Parathyroid adenoma (tissue), 2 donors: ENCODE results near the gene GNPAT.

Source experiments
- H2AFZ ChIP-seq: fragments of 300-600 bp; sonication (generic); one replicate; pipeline ENCODE4 v1.7.0; 2017; ENCODE audit warnings: antibody characterized with exemption, mild to moderate bottlenecking
- H3K27ac ChIP-seq: fragments of 300-600 bp; sonication (generic); one replicate; pipeline ENCODE4 v1.7.0; 2017
- H3K27me3 ChIP-seq: fragments of 300-600 bp; sonication (generic); one replicate; pipeline ENCODE4 v1.7.0; 2017; ENCODE audit warnings: low read length; ENCODE audit not compliant: control insufficient read depth, insufficient read depth
- H3K36me3 ChIP-seq: fragments of 300-600 bp; sonication (generic); one replicate; pipeline ENCODE4 v1.7.0; 2017; ENCODE audit warnings: low read length; ENCODE audit not compliant: control insufficient read depth, insufficient read depth
- H3K4me1 ChIP-seq: fragments of 300-600 bp; sonication (generic); one replicate; pipeline ENCODE4 v1.7.0; 2017; ENCODE audit warnings: control low read depth
- H3K4me2 ChIP-seq: fragments of 300-600 bp; sonication (generic); one replicate; pipeline ENCODE4 v1.7.0; 2017; ENCODE audit warnings: low read length
- H3K4me3 ChIP-seq: fragments of 300-600 bp; sonication (generic); one replicate; pipeline ENCODE4 v1.7.0; 2017; ENCODE audit warnings: low read depth, low read length
- H3K79me2 ChIP-seq: fragments of 300-600 bp; sonication (generic); one replicate; pipeline ENCODE4 v1.7.0; 2017; ENCODE audit warnings: control low read depth
- H3K9ac ChIP-seq: fragments of 300-600 bp; sonication (generic); one replicate; pipeline ENCODE4 v1.7.0; 2017; ENCODE audit warnings: mild to moderate bottlenecking
- H3K9me3 ChIP-seq: fragments of 300-600 bp; sonication (generic); one replicate; pipeline ENCODE4 v1.7.0; 2017; ENCODE audit warnings: low read length; ENCODE audit not compliant: control insufficient read depth
- TF ChIP-seq, protein P1 (sequence below): fragments of 300-600 bp; sonication (generic); IDR thresholded peaks from one replicate; pipeline ENCODE4 v1.7.0; 2017; ENCODE audit warnings: antibody characterized with exemption, mild to moderate bottlenecking
- donor health status: primary hyperparathyroidism.

The GNPAT gene

GRCh38 chr1:231201375-231201978 is 39.5 kb upstream of the GNPAT start:
- Histone ChIP-seq H2AFZ (no peak overlapping the region), H3K4me3 (no peak overlapping the region), H3K4me1 (no peaks in the 10 kb centered on the region), H3K9me3 (no peaks in the 10 kb centered on the region), H3K9ac (no peak overlapping the region), H3K4me2 (no peak overlapping the region), H3K79me2 (no peaks in the 10 kb centered on the region), H3K27me3 (no peaks in the 10 kb centered on the region), H3K27ac (no peak overlapping the region), H3K36me3 (no peaks in the 10 kb centered on the region)
- TF ChIP-seq, protein P1, sequence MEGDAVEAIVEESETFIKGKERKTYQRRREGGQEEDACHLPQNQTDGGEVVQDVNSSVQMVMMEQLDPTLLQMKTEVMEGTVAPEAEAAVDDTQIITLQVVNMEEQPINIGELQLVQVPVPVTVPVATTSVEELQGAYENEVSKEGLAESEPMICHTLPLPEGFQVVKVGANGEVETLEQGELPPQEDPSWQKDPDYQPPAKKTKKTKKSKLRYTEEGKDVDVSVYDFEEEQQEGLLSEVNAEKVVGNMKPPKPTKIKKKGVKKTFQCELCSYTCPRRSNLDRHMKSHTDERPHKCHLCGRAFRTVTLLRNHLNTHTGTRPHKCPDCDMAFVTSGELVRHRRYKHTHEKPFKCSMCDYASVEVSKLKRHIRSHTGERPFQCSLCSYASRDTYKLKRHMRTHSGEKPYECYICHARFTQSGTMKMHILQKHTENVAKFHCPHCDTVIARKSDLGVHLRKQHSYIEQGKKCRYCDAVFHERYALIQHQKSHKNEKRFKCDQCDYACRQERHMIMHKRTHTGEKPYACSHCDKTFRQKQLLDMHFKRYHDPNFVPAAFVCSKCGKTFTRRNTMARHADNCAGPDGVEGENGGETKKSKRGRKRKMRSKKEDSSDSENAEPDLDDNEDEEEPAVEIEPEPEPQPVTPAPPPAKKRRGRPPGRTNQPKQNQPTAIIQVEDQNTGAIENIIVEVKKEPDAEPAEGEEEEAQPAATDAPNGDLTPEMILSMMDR, result no peak

DNA sequence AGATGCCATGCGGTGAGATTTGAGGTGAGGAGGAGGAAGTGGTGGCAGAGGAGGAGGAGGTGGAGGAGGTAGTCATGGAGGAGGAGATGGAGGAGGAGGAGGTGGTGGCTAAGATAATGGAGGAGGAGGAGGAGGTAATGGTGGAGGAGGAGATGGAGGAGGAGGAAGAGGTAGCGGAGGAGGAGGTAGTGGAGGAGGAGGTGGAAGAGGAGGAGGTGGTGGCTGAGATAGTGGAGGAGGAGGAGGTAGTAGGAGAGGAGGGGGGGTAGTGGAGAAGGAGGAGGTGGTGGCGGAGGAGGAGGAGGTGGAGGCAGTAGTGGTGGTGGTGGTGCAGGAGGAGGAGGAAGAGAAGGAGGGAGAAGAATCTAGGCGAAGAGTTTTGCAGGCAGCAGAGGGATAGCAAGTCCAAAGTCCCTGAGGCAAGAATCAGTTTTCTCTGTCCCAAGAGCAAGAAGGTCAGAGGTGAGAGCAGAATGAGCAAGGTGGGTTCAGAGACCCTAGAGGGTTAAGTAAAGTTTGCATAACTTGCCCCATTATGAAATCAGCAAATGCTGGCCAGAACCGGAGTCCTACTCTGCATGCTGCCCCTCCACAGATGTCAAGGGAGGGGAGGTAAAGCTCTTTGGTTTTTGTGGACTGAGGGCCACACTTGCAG is 38.9 kb upstream of the GNPAT start:
- Histone ChIP-seq H3K4me1 (no peaks in the 10 kb centered on the region), H3K4me2 (no peak overlapping the region), H3K9me3 (no peaks in the 10 kb centered on the region), H3K9ac (no peak overlapping the region), H3K36me3 (no peaks in the 10 kb centered on the region), H2AFZ (no peak overlapping the region), H3K27ac (no peak overlapping the region), H3K4me3 (no peak overlapping the region), H3K27me3 (no peaks in the 10 kb centered on the region), H3K79me2 (no peaks in the 10 kb centered on the region)
- TF ChIP-seq, protein P1, result no peak

- TF ChIP-seq, protein P1, result no peak
- H3K4me3 ChIP-seq, result no peak overlapping the region
- no peaks in the 10 kb centered on the region for H3K36me3 ChIP-seq
- no peak overlapping the region for H3K9ac ChIP-seq
- no peak overlapping the region for H2AFZ ChIP-seq
- H3K27me3 ChIP-seq, result no peaks in the 10 kb centered on the region
- H3K4me2 ChIP-seq, result no peak overlapping the region
- no peaks in the 10 kb centered on the region for H3K79me2 ChIP-seq
- H3K9me3 ChIP-seq, result no peaks in the 10 kb centered on the region
- H3K4me1 ChIP-seq, result no peaks in the 10 kb centered on the region
- H3K27ac ChIP-seq, result no peak overlapping the region
Measured at GRCh38 chr1:231203259-231204057, 37.6 kb upstream of the GNPAT start.

GRCh38 chr1:231206856-231207255 is 34.2 kb upstream of the GNPAT start:
- no peaks in the 10 kb centered on the region for H3K4me1 ChIP-seq
- no peak overlapping the region for H3K4me2 ChIP-seq
- H3K36me3 ChIP-seq, result no peaks in the 10 kb centered on the region
- no peaks in the 10 kb centered on the region for H3K27me3 ChIP-seq
- H3K27ac ChIP-seq, result no peak overlapping the region
- no peaks in the 10 kb centered on the region for H3K9me3 ChIP-seq
- H2AFZ ChIP-seq, result no peak overlapping the region
- H3K4me3 ChIP-seq, result no peak overlapping the region
- H3K9ac ChIP-seq, result no peak overlapping the region
- no peaks in the 10 kb centered on the region for H3K79me2 ChIP-seq
- TF ChIP-seq, protein P1, result no peak
